ENCODE results near the gene CSH1.
"Not testable (repeated sequence)": the region's sequence is repeated elsewhere in the genome, so short reads cannot be mapped to it uniquely, and the experiment has no call there.

The CSH1 gene

DNA sequence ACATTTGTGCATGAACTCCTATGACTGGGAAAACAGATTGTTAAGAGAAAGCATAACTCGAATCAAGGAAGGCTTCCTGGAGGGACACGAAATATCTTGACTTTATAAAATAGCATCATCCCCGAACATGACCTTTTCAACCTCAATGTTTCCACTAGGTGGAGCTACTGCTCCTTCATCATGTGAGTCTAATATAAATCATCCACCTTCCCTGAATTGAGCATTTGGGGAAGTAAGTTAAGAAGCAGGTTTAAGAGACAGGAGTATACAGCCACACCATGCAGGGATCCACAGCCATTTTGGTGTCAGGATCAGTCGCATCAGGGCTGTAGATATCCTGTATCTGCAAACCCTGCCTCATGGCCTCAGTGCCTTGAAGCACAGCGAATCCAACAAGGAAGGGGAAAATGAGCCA lies 7.4 kb upstream of the CSH1 start:
- not testable (repeated sequence) for DNase-seq (ENCODE audit: low read depth)

DNA sequence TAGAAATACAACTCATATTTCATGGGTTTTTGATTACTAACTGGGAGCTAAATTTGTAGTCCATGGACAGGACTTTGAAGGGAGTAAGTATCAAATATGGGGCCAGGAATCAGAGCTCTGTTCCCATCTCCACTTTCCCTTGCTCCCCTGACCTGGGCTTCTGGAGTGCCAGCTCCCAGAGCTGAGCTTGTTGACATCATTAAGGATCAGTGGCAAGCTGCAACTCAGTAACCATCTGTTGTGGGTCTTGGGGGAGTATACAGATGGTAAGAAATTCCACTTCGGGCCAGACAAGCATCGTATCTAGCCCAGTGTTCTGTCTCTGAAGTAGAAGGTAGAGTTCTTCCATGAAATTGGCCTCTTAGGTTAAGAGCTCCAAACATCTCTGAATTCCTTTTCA lies 5.6 kb upstream of the CSH1 start:
- DNase-seq (ENCODE audit: low read depth) = not testable (repeated sequence)

DNA sequence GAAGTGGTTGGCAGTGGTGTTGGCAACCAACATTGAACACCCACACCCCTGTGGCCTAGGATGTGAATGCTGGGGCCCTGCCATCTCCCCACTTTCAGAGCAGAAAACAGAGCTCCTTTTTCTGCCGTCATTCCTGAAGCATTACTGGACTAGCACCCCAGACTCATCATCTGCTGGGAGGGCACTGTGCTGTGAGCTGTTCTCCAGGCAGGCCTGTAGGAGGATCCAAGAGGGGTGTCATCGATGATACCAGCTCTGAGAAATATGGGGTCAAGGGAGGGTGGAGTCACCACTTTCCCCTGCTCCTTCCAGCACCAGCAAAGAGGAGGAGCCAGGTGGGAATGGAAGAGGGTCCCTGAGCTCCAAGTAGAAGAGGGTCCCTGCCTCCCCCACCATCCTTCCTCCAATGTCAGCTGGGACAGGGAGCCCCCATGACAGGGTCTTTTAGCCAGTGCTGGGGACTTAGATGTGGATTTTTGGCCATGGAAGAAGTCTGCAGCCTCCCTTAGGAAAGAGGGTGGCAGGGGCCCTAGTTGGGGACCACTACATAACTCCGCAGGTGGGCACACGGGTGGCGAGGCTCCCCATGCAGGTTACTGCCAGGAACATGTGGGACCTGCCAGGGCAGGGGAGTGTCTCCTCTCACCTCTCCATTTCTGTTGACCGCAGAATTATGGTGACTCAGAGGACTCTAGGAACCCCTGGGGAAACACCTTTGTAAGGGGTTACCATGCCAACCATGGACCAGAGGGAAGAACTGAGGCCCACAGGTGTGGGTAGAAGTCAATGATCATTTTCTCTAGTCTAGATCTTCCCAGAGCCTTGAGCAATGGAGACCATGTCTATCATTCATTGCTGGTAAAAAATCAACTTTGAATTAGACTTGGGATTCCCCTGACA lies 2.8 kb upstream of the CSH1 start:
- not testable (repeated sequence) for DNase-seq (ENCODE audit: low read depth)

DNA sequence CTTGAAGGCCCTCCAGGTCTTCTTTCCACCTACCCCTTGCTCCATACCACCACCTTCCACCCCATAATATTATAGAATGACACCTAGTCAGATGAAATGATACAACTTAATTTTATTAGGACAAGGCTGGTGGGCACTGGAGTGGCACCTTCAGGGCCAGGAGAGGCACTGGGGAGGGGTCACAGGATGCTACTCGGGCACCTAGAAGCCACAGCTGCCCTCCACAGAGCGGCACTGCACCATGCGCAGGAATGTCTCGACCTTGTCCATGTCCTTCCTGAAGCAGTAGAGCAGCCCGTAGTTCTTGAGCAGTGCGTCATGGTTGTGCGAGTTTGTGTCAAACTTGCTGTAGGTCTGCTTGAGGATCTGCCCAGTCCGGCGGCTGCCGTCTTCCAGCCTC lies 1.6 kb downstream of the CSH1 start:
- DNase-seq (ENCODE audit: low read depth) = not testable (repeated sequence)

DNA sequence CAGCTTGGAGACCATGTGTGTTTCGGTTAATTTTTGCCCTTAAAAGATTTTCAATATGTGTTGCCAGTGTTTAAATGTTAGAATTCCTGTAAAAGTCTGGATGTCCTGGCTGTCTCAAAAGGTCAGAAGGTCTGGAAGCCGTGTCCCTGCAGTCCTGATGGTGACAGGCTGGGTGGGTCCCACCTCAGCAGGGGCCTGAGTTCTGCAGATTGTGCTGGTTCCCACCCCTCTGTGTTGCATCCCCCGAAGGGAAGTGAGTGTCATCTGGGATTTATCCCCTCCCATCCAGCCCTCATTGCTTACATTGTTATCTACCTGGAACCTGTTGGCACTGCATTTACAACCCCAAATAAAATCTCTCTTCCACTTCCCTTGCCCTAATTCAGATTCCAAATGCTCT lies 2.4 kb downstream of the CSH1 start:
- DNase-seq (ENCODE audit: low read depth) = not testable (repeated sequence)

DNA sequence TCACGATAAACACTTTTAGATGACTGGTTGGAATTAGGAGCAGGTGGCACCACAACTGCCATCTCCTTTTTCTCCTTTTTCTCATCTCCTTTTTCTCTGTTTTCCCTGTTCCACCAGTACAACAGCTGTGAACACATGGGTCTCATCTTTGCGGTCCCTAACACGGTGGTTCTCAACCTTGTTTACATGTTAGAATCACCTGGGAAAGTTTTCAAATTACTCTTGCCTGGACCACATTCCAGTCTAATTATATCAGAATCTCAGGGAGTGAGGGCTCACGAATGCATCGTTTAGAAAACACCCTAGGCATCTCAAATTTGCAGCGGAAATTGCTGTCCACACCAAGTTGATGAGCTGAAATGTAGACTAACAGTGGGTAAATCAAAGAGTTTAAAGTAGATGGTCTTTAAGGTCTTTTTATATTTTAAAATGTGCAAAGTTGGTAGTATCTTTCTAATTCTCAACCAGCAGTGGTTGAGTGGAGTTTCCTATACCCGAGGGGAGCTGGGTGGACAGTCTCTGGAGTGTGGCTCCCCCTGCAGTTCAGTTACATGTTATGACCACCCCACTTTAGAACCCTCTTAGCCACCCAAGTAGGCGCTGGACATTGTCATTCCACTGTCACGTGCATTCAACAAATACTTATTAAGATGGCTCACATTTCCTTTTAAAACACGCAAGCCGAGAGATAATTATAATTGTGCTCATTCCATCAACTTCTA lies 3.9 kb downstream of the CSH1 start:
- DNase-seq (ENCODE audit: low read depth) = not testable (repeated sequence)

DNA sequence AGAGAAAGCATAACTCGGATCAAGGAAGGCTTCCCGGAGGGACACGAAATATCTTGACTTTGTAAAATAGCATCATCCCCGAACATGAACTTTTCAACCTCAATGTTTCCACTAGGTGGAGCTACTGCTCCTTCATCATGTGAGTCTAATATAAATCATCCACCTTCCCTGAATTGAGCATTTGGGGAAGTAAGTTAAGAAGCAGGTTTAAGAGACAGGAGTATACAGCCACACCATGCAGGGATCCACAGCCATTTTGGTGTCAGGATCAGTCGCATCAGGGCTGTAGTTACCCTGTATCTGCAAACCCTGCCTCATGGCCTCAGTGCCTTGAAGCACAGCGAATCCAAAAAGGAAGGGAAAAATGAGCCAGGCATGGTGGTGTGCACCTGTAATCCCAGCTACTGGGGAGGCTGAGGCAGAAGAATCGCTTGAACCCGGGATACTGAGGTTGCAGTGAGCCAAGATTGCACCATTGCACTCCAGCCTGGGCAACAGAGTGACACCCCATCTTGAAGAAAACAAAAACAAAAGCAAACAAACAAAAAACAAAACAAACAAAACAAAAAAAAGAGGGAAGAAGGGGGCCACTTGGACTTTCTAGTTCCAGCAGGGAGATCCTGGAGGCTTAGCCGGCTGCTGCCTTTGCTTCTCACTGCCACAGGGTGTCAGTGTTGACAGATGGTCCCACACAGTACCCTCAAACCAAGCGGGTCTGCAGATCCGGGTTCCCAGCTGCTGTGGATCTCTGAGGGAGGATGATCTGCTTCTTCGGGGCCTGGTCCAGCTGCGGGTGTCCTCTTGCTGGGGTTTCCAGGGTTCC lies 7.1 kb downstream of the CSH1 start:
- not testable (repeated sequence) for DNase-seq (ENCODE audit: low read depth)

DNA sequence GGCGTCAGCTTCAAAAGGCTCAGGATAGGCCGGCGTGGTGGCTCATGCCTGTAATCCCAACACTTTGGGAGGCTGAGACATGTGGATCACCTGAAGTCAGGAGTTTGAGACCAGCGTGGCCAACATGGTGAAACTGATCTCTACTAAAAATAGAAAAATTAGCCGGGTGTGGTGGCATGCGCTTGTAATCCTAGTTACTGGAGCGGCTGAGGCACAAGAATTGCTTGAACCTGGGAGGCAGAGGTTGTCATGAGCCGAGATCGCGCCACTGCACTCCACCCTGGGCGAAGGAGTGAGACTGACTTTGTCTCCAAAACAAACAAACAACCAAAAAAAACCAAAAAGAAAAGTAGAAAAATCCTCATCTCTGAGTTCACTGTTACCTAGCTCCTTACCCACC lies 11.3 kb downstream of the CSH1 start:
- DNase-seq (ENCODE audit: low read depth) = not testable (repeated sequence)

DNA sequence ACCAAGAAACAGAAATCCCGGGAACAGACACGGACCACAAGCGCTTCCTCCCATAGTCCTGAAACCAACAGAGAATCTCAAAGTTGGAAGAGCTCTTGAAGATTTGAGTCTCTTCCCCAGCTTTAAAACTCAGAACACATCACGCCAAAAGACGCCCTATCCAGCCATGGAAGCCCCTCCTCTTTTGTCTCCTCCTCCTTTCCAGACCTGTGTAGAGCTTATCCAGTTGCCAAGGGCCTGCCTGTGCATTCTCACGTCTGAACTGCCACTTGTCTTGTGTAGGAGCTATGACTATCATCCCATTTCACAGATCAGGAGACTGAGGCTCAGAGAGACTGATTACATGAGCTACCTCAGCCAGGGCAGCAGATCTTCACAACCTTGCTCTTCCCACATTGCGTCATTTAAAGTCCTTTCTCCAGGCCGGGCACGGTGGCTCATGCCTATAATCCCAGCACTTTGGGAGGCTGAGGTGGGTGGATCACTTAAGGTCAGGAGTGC lies 13.7 kb downstream of the CSH1 start:
- not testable (repeated sequence) for DNase-seq (ENCODE audit: low read depth)

DNA sequence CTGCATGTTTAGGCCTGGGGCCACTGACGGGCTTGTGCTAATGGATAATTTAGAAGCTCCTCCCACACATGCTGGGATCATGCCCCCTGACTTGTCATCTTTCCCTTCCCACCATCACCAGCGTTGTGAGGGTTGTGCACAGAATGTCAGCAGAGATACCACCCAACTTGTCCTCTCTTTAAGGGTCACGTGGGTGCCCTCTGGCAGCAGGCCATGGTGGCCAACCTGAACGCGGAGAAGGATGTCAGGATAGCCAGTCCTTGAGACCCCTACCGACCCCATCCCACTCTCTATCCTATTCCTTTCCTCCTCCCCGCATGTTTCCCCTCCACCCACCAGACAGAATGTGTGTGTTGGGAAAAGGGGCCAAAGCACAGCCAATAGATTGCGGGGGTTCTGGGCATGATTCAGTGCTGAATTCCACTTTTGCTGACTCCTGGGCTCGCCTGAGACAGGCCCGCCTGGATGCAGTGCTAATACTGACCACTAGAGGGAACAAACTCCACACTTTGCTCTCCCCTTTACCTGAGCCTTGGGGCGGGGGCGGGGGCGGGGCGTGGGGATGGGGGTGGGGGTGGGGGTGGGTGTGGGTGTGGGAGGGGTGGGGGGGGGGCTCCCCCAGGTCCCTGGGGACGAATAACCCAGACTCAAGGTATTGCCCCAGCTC lies 14.3 kb downstream of the CSH1 start, which contains the start of gene GH2:
TSS of gene GH2 (minus strand) at position 10 of the 667 bp plus-strand sequence. CDS start 143 bp downstream, outside the sequence.
- DNase-seq (ENCODE audit: low read depth) = no peak

DNA sequence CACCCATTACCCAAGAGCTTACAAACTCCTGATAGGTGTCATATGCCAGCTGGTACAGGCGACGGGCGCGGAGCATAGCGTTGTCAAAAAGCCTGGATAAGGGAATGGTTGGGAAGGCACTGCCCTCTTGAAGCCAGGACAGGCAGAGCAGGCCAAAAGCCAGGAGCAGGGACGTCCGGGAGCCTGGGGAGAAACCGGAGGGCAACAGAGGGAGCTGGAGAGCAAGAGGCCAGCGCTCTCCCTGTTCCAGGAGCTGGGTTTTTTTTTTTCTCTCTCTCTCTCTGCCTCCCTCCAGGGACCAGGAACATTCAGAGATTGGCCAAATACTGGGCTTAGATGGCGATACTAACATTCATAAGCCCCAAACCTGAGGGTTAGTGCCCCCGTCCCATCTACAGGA lies 15.0 kb downstream of the CSH1 start:
- not testable (repeated sequence) for DNase-seq (ENCODE audit: low read depth)

DNA sequence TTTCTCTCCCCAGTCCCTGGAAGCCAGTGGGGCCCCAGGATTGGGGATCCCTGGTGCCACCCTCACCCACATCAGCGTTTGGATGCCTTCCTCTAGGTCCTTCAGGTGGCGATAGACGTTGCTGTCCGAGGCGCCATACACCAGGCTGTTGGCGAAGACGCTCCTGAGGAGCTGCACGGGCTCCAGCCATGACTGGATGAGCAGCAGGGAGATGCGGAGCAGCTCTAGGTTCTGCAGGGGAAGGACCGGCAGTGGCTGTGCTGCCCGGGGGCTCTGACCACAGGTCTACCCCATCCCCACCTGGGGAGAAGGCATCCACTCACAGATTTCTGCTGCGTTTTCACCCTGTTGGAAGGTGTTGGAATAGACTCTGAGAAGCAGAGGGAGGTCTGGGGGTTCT lies 15.7 kb downstream of the CSH1 start:
- no peak for DNase-seq (ENCODE audit: low read depth)

DNA sequence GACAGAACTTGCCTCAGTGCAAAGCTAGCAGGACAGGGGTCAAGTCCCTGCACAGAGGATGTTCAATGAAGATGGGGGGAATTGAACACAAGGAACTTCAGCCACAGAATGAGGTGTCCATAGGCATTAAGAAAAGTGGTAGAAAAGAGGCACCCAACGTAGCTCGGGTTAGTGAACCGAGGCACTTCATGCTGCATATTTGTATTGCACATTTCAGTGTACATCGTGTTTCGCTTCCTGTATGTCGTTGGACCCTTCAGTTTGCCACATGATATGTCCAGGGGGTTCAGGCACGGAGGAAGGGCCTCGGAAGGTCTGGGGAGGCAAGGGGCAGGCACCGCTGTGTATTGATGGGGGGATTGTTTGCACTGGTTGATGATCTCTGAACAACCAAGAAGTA lies 18.0 kb downstream of the CSH1 start:
- DNase-seq (ENCODE audit: low read depth) = not testable (repeated sequence)

DNA sequence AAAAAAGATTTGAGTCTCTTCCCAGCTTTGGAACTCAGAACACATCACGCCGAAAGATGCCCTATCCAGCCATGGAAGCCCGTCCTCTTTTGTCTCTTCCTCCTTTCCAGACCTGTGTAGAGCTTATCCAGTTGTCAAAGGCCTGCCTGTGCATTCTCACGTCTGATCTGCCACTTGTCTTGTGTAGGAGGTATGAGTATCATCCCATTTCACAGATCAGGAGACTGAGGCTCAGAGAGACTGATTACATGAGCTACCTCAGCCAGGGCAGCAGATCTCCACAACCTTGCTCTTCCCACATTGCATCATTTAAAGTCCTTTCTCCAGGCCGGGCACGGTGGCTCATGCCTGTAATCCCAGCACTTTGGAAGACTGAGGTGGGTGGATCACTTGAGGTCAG lies 21.7 kb downstream of the CSH1 start:
- not testable (repeated sequence) for DNase-seq (ENCODE audit: low read depth)

DNA sequence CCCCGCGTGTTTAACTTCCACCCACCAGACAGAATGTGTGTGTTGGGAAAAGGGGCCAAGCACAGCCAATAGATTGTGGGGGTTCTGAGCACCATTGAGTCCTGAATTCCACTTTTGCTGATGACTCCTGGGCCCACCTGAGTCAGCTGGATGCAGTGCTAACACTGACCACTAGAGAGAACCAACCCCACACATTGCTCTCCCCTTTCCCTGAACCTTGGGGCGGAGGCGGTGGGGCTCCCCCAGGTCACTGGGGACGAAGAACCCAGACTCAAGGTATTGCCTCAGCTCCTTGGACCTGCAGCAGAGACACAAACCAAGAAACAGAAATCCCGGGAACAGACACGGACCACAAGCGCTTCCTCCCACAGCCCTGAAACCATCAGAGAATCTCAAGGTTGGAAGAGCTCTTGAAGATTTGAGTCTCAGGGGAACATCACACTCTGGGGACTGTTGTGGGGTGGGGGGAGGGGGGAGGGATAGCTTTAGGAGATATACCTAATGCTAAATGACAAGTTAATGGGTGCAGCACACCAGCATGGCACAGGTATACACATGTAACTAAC lies 22.2 kb downstream of the CSH1 start:
- not testable (repeated sequence) for DNase-seq (ENCODE audit: low read depth)

DNA sequence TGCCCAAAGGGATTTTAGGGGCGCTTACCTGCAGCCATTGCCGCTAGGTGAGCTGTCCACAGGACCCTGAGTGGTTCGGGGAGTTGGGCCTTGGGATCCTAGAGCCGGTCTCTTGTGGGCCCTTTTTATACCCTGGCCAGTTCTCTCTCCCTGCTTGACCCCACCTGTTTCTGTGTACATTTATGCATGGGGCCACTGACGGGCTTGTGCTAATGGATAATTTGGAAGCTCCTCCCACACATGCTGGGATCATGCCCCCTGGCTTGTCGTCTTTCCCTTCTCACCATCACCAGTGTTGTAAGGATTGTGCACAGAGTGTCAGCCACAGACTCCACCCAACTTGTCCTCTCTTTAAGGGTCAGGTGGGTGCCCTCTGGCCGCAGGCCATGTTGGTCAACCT lies 22.8 kb downstream of the CSH1 start, which contains the start of gene CSH2:
TSS of gene CSH2 (minus strand) at position 101 of the 400 bp plus-strand sequence. CDS start at position 38, 63 bp downstream.
- DNase-seq (ENCODE audit: low read depth) = not testable (repeated sequence)

DNA sequence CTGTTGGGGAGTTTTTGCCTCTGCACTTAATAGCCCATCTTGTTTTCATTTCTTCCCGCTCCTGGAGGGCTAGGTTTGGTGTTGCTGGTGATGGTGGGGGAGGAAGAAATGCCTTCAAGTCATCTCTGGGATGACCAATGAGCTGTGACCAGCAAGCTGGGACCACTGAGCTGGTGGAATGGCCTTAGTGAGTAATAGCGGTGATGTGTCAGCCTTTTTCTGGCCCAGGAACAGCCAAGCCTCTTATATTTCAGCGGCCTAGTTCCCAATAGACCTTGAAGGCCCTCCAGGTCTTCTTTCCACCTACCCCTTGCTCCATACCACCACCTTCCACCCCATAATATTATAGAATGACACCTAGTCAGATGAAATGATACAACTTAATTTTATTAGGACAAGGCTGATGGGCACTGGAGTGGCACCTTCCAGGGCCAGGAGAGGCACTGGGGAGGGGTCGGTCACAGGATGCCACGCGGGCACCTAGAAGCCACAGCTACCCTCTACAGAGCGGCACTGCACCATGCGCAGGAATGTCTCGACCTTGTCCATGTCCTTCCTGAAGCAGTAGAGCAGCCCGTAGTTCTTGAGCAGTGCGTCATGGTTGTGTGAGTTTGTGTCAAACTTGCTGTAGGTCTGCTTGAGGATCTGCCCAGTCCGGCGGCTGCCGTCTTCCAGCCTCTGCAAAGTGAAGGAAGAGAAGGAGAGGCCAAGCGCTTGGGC lies 24.6 kb downstream of the CSH1 start:
- DNase-seq (ENCODE audit: low read depth) = not testable (repeated sequence)

DNA sequence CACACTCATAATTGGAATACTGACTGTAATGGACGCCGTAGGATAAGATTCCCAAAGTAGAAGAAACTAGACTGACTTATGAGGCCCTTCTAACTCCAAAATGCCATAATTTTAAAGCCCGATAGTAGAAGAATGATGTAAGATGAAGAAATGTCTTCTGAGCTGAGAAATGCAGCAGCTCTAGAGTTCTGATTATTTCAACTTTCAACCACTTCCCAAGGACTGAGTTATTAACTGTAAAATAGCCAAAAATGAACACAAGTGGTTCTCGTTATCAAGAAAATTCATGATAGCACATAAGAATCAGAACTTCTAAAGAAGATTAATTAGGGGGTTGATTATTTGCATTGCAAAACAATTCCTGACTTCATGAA lies 26.1 kb downstream of the CSH1 start:
- not testable (repeated sequence) for DNase-seq (ENCODE audit: low read depth)

DNA sequence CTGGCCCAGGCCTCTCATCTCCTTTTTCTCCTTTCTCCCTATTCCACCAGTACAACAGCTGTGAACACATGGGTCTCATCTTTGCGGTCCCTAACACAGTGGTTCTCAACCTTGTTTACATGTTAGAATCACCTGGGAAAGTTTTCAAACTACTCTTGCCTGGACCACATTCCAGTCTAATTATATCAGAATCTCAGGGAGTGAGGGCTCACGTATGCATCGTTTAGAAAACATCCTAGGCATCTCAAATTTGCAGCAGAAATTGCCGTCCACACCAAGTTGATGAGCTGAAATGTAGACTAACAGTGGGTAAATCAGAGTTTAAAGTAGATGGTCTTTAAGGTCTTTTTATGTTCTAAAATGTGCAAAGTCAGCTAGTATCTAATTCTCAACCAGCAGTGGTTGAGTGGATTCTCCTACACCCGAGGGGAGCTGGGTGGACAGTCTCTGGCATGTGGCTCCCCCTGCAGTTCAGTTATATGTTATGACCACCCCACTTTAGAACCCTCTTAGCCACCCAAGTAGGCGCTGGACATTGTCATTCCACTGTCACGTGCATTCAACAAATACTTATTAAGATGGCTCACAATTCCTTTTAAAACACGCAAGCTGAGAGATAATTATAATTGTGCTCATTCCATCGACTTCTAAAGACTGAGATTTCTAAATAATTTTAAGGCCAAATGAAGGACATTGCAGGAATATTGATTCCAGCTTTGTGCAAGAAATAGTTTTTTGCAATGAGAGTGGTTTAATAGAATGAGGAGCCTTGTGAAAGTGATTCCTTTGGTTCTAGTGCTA lies 26.7 kb downstream of the CSH1 start:
- DNase-seq (ENCODE audit: low read depth) = not testable (repeated sequence)
